GM12878 (cell line): Measurements from ENCODE around the gene HORMAD2. TPM values are rescaled to one million over a fixed set of nuclear protein-coding genes. Genes with fewer than 3 reads are reported as not detected.

Experiments used
- BCL11A ChIP-seq: IDR thresholded peaks from 2 replicates; pipeline ENCODE4 v1.6.1; 2011; ENCODE audit warnings: low read depth, low read length
- CEBPZ ChIP-seq: fragments of 150-350 bp; IDR thresholded peaks from 2 replicates; pipeline ENCODE4 v1.6.1; 2016; ENCODE audit warnings: low read depth, low read length
- PKNOX1 ChIP-seq: fragments of 450-650 bp; IDR thresholded peaks from 2 replicates; pipeline ENCODE4 v1.6.1; 2016; ENCODE audit warnings: mild to moderate bottlenecking
- SP1 ChIP-seq: IDR thresholded peaks from one replicate; pipeline ENCODE4 v1.6.1; 2011; ENCODE audit warnings: low read depth, low read length
- TARDBP ChIP-seq: IDR thresholded peaks from 2 replicates; pipeline ENCODE4 v1.6.1; 2016; ENCODE audit warnings: borderline replicate concordance
- ZBTB40 ChIP-seq: fragments of 450-650 bp; IDR thresholded peaks from 2 replicates; pipeline ENCODE4 v1.6.1; 2016; ENCODE audit warnings: mild to moderate bottlenecking, moderate library complexity, borderline replicate concordance
- ZSCAN29 ChIP-seq: fragments of 450-650 bp; IDR thresholded peaks from 2 replicates; pipeline ENCODE4 v1.6.1; 2017; ENCODE audit warnings: mild to moderate bottlenecking, moderate library complexity
- polyA plus RNA-seq, 11 experiments: library from polyadenylated mRNA; depleted of rRNA in 4 of 11; unstranded in 6 of 11; stranded (reverse) in 5 of 11; fragments of >200 nt; fragmentation: Nextera tagmentation in 4 of 11; fragmentation: Illumina TruSeq in 1 of 11; extraction: Ambion mirVana in 4 of 11; extraction: Trizol in 1 of 11; gene quantifications; 1 replicate in 1 of 11; 2 replicates in 10 of 11; pipeline versions ENCODE4 v1.2.1 to v1.2.3, GENCODE V29; 2011 to 2016; ENCODE audit warnings: inconsistent platforms in 2 of 11, missing spikeins in 2 of 11, low read depth in 1 of 11
- total RNA-seq, 4 experiments: library from RNA; depleted of rRNA in 3 of 4; stranded (reverse); fragments of >200 nt in 3 of 4; fragmentation: Illumina TruSeq in 1 of 4; extraction: Trizol in 1 of 4; gene quantifications; 2 replicates each; pipeline versions ENCODE4 v1.2.1 to v1.2.3, GENCODE V29; 2013 to 2021

The HORMAD2 gene
- total and polyA plus RNA-seq, 10 of the 15 experiments (the other 5 are each of a cell fraction or from before 2014, with no cell fraction given), result 0.07 to 0.13 TPM; not detected in 8

DNA sequence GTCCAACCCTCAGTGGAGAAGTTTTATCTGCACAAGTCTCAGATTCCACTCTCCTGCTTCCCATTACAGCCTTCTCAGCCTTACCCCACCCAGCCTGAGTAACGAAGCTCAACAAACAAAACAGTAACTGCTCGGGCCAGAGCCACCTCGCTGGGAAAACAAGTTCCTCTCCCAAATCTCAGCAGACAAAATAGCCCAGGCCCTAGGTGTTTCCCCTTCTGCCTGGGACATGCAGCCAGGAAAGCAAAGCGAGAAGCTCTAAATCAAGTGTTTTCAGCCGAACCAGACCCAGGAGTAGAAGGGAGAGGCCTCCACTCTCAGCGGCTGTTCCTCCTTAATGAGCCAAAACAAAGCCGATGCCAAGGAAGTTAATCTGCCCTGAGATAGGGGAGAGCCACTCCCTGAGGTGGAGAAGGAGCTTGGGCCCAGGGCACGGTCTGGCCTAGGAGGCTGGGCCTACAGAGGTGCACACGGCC, 122.3 kb downstream of the HORMAD2 start (continued):
- no peak for TF ChIP-seq ZBTB40
- no peak for TF ChIP-seq TARDBP
- no peak for TF ChIP-seq PKNOX1
- no peak for TF ChIP-seq ZSCAN29
- no peak for TF ChIP-seq CEBPZ
- TF ChIP-seq SP1, result no peak
- no peak for TF ChIP-seq BCL11A
